Right lobe of liver (tissue), 6 donors: ENCODE data around the gene NPTX1. TPM values are rescaled to one million over a fixed set of nuclear protein-coding genes. Genes with fewer than 3 reads are reported as not detected.

ENCODE experiments used
- ATAC-seq, 4 donors: fragments of 200-7000 bp; cut with Tn5 transposase; one replicate each; pipeline ENCODE4 v1.9.1; 2020; ENCODE audit warnings: mild to moderate bottlenecking in 4 of 4, moderate library complexity in 4 of 4
- DNase-seq, 3 donors: peaks; one replicate each; pipeline ENCODE4 v3.0.0-alpha.2; 2020
- H3K27ac ChIP-seq, 3 donors: fragments of 200-600 bp; one replicate each; pipeline ENCODE4 v1.8.0; 2022
- H3K27me3 ChIP-seq, 2 donors: fragments of 200-600 bp; one replicate each; pipeline ENCODE4 v1.8.0; 2022
- H3K36me3 ChIP-seq, 4 donors: fragments of 200-600 bp; sonication (generic) in 1 of 4; one replicate each; pipeline versions ENCODE4 v1.5.1 to v1.8.0; 2017 to 2022; ENCODE audit warnings: control low read depth in 1 of 4
- H3K4me1 ChIP-seq, 4 donors: fragments of 200-600 bp; sonication (generic) in 1 of 4; one replicate each; pipeline versions ENCODE4 v1.5.1 to v1.8.0; 2017 to 2022; ENCODE audit warnings: control low read depth in 1 of 4
- H3K4me3 ChIP-seq, 3 donors: fragments of 200-600 bp; one replicate each; pipeline ENCODE4 v1.8.0; 2022
- H3K9me3 ChIP-seq, 4 donors: fragments of 200-600 bp; sonication (generic) in 1 of 4; one replicate each; pipeline versions ENCODE4 v1.5.1 to v1.8.0; 2017 to 2022; ENCODE audit warnings: control low read depth in 1 of 4
- POLR2A ChIP-seq: fragments of 450-650 bp; IDR thresholded peaks from one replicate; pipeline ENCODE4 v1.6.1; 2017; ENCODE audit warnings: antibody characterized with exemption, mild to moderate bottlenecking
- WGBS: methylation state at CpG from one replicate; pipeline ENCODE4 v1.1.6; 2018; ENCODE audit warnings: low coverage, low lambda C conversion rate; ENCODE audit not compliant: insufficient coverage; ENCODE audit errors: missing lambda C conversion rate; 5-methylcytosine and 5-hydroxymethylcytosine counted together
- intact Hi-C, 2 donors: fragments of 100-400 bp; cut with DNase I; formaldehyde crosslinking; loops; one replicate each; pipeline versions ENCODE4 v1.11.2 to v1.14.1; 2022
- total RNA-seq, 6 experiments: library from RNA; depleted of rRNA in 2 of 6; stranded (reverse); fragments of >200 nt in 2 of 6; fragmentation: NEBNext Ultra II Directional in 3 of 6; extraction: Animal tissue kit (Norgen Biotek cat#: 25700) in 3 of 6; gene quantifications; one replicate each; pipeline versions ENCODE4 v1.1.0 to v1.2.4, GENCODE V29; 2016 to 2023
- TF ChIP-seq, protein P1 (sequence below), 4 donors: fragments of 200-600 bp in 3 of 4; fragments of 450-650 bp in 1 of 4; IDR thresholded peaks; one replicate each; pipeline versions ENCODE4 v1.5.1 to v1.8.0; 2016 to 2022; ENCODE audit warnings: antibody characterized with exemption in 4 of 4, mild to moderate bottlenecking in 2 of 4
- donor health status: DM: no; HTN: yes; CAD: no.
- donor health status: DM: no; HTN: no; CAD: no.
- donor health status: DM: no; HTN: no; CAD: no.
- donor health status: DM: no; HTN: yes; CAD: no.
- donor health status: DM: no; HTN: yes; CAD: no.

NPTX1 gene
- total RNA-seq, 6 experiments from 2014 or later, result 0.06 TPM; not detected in 5

DNA sequence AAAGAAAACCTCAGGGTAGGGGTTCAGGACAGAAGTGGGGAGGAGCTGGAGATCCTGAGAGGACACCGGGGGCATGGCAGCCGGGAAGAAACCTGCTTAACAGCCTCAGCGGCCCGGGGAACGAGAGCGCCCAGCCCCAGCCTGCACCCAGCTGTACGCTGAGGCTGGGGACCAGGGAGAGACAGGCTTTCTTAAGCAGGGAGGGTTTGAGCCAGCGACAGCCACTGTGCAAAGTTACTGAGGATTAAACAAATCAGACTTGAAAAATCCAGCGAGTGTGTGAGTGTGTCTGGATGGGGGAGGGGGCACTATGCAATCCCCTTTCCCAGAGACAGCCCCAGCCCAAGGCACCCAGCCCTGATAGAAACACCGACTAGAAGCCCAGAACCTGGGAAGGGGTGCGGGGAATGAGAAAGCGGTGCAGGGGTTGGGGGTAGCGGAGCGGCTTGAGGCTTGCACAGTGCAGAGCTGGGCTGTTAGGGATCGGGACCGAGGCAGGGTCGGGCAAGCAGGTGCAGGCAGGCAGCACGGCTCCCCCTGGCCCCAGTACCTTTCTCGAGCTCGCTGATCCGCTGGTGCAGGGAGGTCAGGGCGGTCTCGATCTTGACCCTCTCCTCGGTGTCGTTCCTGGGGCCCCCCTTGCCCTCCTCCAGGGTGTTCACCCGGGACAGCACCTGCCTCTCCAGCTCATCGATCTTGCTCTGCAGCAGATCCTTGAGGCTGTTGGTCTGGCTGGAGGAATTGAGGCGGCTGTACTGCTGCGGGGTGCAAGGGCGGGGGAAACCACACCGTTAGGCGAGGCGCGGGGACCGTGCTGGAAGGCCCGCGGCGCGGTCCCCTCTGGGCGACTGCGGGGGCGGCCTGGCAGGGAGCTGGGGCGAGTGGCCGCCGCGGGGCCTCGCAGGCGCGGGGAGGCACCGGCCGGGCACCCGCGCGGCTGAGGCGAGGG, 1.2 kb downstream of the NPTX1 start:
- intact Hi-C loops, result no loop called here
- ATAC-seq, result peak in 1 of 4 donors; percentile 5
- H3K9me3 ChIP-seq, result no peaks in the 10 kb centered on the region
- no peak overlapping the region for H3K4me3 ChIP-seq
- no peak for DNase-seq
- H3K36me3 ChIP-seq, result no peaks in the 10 kb centered on the region
- WGBS, result 4% methylated on average over 19 of the region's 55 CpGs
- no peak overlapping the region for H3K27ac ChIP-seq
- H3K4me1 ChIP-seq, result peaks cover 0 to 28% (median 0%) of the 10 kb centered on the region in 4 donors
- peaks cover 0 to 36% of the 10 kb centered on the region in 2 donors for H3K27me3 ChIP-seq
- TF ChIP-seq POLR2A, result no peak
- TF ChIP-seq, protein P1, sequence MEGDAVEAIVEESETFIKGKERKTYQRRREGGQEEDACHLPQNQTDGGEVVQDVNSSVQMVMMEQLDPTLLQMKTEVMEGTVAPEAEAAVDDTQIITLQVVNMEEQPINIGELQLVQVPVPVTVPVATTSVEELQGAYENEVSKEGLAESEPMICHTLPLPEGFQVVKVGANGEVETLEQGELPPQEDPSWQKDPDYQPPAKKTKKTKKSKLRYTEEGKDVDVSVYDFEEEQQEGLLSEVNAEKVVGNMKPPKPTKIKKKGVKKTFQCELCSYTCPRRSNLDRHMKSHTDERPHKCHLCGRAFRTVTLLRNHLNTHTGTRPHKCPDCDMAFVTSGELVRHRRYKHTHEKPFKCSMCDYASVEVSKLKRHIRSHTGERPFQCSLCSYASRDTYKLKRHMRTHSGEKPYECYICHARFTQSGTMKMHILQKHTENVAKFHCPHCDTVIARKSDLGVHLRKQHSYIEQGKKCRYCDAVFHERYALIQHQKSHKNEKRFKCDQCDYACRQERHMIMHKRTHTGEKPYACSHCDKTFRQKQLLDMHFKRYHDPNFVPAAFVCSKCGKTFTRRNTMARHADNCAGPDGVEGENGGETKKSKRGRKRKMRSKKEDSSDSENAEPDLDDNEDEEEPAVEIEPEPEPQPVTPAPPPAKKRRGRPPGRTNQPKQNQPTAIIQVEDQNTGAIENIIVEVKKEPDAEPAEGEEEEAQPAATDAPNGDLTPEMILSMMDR (IDR thresholded peaks at IDR 0.05), result no peak

DNA sequence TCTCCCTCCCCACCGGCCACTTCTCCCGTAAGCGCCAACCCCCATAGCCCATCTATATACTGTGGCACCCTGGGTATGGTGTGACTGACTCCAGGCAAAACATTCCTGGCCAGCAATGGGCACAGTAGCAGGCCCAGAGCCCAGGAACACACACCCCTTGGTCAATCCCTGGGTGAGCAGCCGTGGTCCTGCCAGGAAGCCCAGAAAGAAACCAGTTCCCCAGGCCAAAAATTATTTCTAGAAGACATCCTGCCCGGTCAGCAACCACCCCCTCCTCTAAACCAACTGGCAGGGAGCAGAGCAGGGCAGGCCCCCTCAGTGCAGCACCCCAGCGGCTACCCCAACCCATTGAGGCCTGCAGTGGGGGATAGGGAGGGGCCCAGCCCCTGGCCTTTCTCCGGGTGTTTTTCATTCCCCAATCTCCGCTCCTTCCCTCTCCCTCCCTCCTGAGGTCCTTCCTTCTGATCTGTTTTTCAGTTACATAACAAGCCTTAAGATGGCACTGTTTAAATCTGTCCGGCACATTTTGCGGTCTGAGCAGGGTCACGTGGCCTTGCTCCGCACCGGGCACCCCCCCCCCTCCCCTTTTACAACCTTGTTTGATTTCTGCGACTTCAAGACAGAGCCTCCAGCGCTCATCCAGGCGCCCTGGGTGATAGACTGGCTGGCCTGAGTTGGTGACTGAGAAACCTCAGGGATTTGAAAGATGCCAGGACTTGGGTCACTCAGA, 2.0 kb downstream of the NPTX1 start:
- Histone ChIP-seq H3K36me3 (no peaks in the 10 kb centered on the region), H3K27ac (no peak overlapping the region), H3K4me1 (peaks cover 0 to 28% (median 0%) of the 10 kb centered on the region in 4 donors), H3K4me3 (no peak overlapping the region), H3K9me3 (no peaks in the 10 kb centered on the region), H3K27me3 (peaks cover 0 to 36% of the 10 kb centered on the region in 2 donors)
- WGBS, result 12% methylated on average over 15 of the region's 16 CpGs
- intact Hi-C loops, result no loop called here
- no peak for ATAC-seq
- TF ChIP-seq, protein P1 (IDR thresholded peaks at IDR 0.05), result no peak
- no peak for TF ChIP-seq POLR2A
- DNase-seq, result no peak

- no peak overlapping the region for H3K4me3 ChIP-seq
- no peak overlapping the region for H3K27ac ChIP-seq
- no peaks in the 10 kb centered on the region for H3K36me3 ChIP-seq
- no peaks in the 10 kb centered on the region for H3K9me3 ChIP-seq
- DNase-seq (no peak), ATAC-seq (no peak)
- WGBS, result no CpG with 5 or more reads among the region's 7 CpGs
- intact Hi-C loops, result no loop called here
- H3K4me1 ChIP-seq, result peaks cover 0 to 28% (median 0%) of the 10 kb centered on the region in 4 donors
- no peak for TF ChIP-seq POLR2A
- TF ChIP-seq, protein P1 (IDR thresholded peaks at IDR 0.05), result no peak
- H3K27me3 ChIP-seq, result peaks cover 0 to 34% of the 10 kb centered on the region in 2 donors
These were observed 2.7 kb downstream of the NPTX1 start for GRCh38 chr17:80473701-80474100.

GRCh38 chr17:80472996-80473395, 3.4 kb downstream of the NPTX1 start:
- H3K4me1 ChIP-seq, result peaks cover 0 to 23% (median 0%) of the 10 kb centered on the region in 4 donors
- DNase-seq (no peak), ATAC-seq (no peak)
- H3K4me3 ChIP-seq, result no peak overlapping the region
- no peaks in the 10 kb centered on the region for H3K36me3 ChIP-seq
- H3K27ac ChIP-seq, result no peak overlapping the region
- intact Hi-C loops, result no loop called here
- no peaks in the 10 kb centered on the region for H3K9me3 ChIP-seq
- no CpG with 5 or more reads among the region's 12 CpGs for whole genome bisulfite sequencing
- peaks cover 0 to 27% of the 10 kb centered on the region in 2 donors for H3K27me3 ChIP-seq
- TF ChIP-seq, protein P1 (IDR thresholded peaks at IDR 0.05), result no peak
- TF ChIP-seq POLR2A, result no peak
